ENCODE data around the gene ZNF808.
"Not testable (repeated sequence)": the region's sequence is repeated elsewhere in the genome, so short reads cannot be mapped to it uniquely, and the experiment has no call there.

GRCh38 chr19:52519175-52519574 is 8.3 kb upstream of the ZNF808 start:
- not testable (repeated sequence) for TF ChIP-seq POLR2A (IDR thresholded peaks at IDR 0.05; ENCODE audit: low read length); GATA1 (IDR thresholded peaks at IDR 0.05; ENCODE audit: low read depth, low read length)
